ENCODE measurements around the gene PRKCQ. TPM values are rescaled to one million over a fixed set of nuclear protein-coding genes. Genes with fewer than 3 reads are reported as not detected.
"Not testable (repeated sequence)": the region's sequence is repeated elsewhere in the genome, so short reads cannot be mapped to it uniquely, and the experiment has no call there.

PRKCQ gene
- polyA plus RNA-seq, 4 donors = 14.0 to 17.1 (median 14.2) TPM

DNA sequence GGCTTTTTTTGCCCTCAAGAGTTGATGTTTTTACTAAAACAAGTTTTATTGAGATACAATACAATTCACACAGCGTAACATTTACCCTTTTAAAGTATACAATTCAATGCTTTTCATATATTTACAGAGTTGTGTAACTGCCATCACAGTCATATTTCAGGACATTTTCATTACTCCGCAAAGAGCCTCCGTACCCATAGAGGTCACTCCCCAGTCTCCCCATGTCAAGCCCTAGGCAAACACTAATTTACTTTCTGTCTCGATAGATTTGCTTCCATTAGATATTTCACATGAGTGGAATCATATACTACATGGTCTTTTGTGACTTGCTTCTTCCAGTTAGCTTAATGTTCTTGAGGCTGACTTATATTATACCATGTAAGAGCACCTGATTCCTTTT is 183.8 kb downstream of the PRKCQ start:
- no peak for DNase-seq (ENCODE audit: low read depth in 4 of 4, low spot score in 2 of 4)

DNA sequence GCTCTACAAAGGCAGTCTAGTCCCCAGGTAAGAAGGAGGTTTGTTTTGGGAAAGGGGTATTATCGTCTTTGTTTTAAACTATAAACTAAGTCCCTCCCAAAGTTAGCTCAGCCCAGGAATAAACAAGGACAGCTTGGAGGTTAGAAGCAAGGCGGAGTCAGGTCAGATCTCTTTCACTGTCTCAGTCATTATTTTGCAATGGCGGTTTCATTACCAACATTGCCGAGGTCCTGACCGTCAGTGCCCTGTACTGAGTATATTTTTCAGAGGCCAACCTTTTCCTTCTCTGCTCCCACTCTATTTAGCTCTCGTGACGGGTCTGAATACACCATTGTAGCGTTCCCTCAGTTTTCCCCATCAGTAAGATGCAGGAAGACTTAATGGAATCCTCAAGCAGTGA is 184.5 kb downstream of the PRKCQ start:
- DNase-seq (ENCODE audit: low read depth in 4 of 4, low spot score in 2 of 4) = no peak

GRCh38 chr10:6394084-6394483 is 186.0 kb downstream of the PRKCQ start:
- DNase-seq (ENCODE audit: low read depth in 4 of 4, low spot score in 2 of 4) = no peak

DNA sequence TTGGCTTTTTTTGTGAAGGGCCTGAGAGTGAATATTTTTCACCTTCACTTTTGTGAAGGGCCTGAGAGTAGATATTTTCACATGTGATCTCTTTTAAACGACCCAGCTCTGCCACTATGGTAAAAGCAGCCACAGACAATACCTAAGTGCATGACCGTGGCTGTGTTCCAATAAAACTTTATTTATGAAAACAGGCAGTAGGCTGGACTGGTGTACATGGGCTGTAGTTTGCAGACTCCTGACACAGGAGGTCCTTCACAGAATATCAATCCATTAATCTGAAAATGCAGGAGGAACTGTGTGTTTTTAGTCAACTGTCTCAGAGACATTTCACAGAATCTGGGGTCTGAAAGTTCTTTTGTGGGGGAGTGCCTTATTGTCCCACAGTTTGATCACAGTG is 186.9 kb downstream of the PRKCQ start:
- no peak for DNase-seq (ENCODE audit: low read depth in 4 of 4, low spot score in 2 of 4)

GRCh38 chr10:6390213-6390845 is 189.7 kb downstream of the PRKCQ start:
- DNase-seq (ENCODE audit: low read depth in 4 of 4, low spot score in 2 of 4) = no peak

- DNase-seq (ENCODE audit: low read depth in 4 of 4, low spot score in 2 of 4) = no peak
These were observed 191.7 kb downstream of the PRKCQ start for GRCh38 chr10:6388261-6388893.

DNA sequence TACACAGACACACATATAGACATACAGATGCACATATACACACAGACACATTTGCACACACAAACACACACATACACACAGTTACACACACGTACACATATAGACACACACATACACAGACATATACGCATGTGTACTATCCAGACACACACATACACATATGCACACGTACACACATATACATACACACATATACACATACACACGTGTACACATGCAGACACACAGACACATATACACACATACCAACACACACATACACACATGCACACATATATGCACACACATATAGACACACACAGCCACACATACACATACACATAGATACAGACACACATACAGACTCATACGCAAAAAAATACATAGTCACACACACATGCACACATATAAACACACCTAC is 193.1 kb downstream of the PRKCQ start:
- no peak for DNase-seq (ENCODE audit: low read depth in 4 of 4, low spot score in 2 of 4)

DNA sequence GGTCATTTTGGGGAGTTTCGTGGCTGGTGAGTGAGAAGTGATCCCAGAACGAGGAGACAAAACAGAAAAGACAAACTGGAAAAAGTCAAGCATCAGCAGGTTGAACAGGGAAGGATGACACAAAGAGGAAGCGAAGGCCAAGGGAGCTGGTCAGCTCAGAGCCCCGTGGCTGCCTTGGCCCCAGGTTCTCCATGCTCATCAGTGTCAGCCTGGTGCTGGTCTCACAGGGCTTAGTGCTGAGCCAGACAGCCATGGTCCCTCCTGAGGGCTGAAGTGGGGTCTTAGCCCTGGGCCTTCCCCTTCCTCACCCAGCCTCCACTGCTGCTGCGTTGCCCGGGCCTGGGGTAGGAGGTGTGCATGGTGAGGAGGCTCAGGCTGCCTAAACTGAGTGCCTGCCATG is 193.7 kb downstream of the PRKCQ start:
- DNase-seq (ENCODE audit: low read depth in 4 of 4, low spot score in 2 of 4) = no peak

- DNase-seq (ENCODE audit: low read depth in 4 of 4, low spot score in 2 of 4) = no peak
These were observed 194.4 kb downstream of the PRKCQ start for GRCh38 chr10:6385665-6386064.

- DNase-seq (ENCODE audit: low read depth in 4 of 4, low spot score in 2 of 4) = no peak
These were observed 195.2 kb downstream of the PRKCQ start for GRCh38 chr10:6384847-6385246.

GRCh38 chr10:6384031-6384430 is 196.0 kb downstream of the PRKCQ start:
- no peak for DNase-seq (ENCODE audit: low read depth in 4 of 4, low spot score in 2 of 4)

DNA sequence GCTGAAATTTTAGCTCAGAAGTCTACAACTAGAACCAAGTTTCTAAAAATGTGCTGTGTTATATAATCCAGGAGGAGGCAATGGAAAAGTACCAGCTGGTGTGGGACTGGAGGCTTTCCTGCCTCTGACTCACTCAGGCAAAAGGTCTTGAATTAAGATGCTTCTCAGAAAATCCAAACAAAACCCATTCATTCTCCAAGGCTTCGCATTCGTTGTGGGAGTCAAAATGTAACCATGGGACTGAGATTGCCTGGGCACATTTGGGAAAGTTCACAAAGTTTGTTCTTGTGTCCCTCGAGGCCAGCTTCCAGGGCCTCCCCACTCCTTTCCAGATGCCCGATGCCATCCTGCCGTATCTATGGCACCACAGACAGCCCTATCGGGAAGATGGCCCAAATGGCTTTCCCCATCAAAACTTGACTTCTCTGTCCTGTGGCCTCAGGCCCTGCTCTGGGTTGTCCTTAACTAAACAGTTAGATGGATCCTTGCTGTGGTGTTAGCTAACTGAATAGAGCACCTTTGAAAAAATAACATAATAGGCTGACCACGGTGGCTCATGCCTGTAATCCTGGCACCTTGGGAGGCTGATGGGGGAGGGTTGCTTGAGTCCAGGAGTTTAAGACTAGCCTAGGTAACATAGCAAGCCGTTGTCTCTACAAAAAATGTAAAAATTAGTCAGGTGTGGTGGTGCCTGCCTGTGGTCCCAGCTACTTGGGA is 196.8 kb downstream of the PRKCQ start:
- DNase-seq (ENCODE audit: low read depth in 4 of 4, low spot score in 2 of 4) = no peak

DNA sequence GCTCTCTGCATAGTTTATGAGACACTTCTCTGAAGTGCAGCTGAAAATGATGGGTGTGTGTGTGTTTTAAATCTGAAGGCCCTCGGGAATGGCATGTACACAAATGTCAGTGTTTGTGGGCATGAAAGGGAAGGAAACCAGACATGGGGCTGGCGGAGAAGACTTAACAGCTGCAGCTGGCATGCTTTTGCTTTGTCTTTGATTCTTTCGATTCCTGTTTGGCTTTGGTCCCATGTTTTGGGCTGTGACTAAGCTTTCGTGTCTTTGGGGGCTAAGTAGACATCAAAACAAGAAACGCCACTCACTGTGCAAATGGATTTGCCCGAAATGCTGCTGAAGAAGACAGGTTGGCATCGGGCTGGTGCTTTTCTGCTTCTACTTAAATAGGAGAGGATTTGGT is 198.0 kb downstream of the PRKCQ start:
- DNase-seq (ENCODE audit: low read depth in 4 of 4, low spot score in 2 of 4) = no peak

DNA sequence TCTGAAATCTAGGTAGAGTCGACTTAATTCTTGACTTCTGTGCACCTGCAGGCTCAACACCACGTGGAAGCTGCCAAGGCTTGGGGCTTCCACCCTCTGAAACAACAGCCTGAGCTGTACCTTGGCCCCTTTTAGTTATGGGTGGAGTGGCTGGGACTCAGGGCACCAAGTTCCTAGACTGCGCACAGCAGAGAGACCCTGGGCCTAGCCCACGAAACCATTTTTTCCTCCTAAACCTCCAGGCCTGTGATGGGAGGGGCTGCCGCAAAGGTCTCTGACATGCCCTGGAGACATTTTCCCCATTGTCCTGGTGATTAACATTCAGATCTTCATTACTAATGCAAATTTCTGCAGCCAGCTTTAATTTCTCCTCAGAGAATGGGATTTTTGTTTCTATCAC is 199.6 kb downstream of the PRKCQ start:
- DNase-seq (ENCODE audit: low read depth in 4 of 4, low spot score in 2 of 4) = not testable (repeated sequence)

- DNase-seq (ENCODE audit: low read depth in 4 of 4, low spot score in 2 of 4) = no peak
These were observed 200.9 kb downstream of the PRKCQ start for GRCh38 chr10:6379015-6379776.

Measured in left renal cortex interstitium (tissue), 4 donors.